Effector memory CD4-positive, alpha-beta T cell (primary cell): ENCODE data around the gene RPS23.
"Not testable (repeated sequence)": the region's sequence is repeated elsewhere in the genome, so short reads cannot be mapped to it uniquely, and the experiment has no call there.

Experiments
- DNase-seq, 3 donors: peaks; one replicate each; pipeline ENCODE4 v3.0.0-alpha.2; 2020
- H3K27ac ChIP-seq: 2 replicates; pipeline ENCODE4 v1.7.0; 2013; ENCODE audit warnings: mild to moderate bottlenecking, low read length, moderate library complexity; ENCODE audit not compliant: insufficient read depth, poor library complexity, severe bottlenecking
- H3K27me3 ChIP-seq: replicated peaks from 2 replicates; pipeline ENCODE4 v1.7.0; 2013; ENCODE audit warnings: mild to moderate bottlenecking, low read length; ENCODE audit not compliant: insufficient read depth, control insufficient read depth, poor library complexity, severe bottlenecking
- H3K36me3 ChIP-seq: 2 replicates; pipeline ENCODE4 v1.7.0; 2013; ENCODE audit warnings: mild to moderate bottlenecking, low read length, moderate library complexity; ENCODE audit not compliant: control insufficient read depth, insufficient read depth
- H3K4me1 ChIP-seq: 2 replicates; pipeline ENCODE4 v1.7.0; 2013; ENCODE audit warnings: low read length, mild to moderate bottlenecking; ENCODE audit not compliant: control insufficient read depth, insufficient read depth, poor library complexity, severe bottlenecking
- H3K4me3 ChIP-seq: 2 replicates; pipeline ENCODE4 v1.7.0; 2013; ENCODE audit warnings: low read length, low read depth, mild to moderate bottlenecking; ENCODE audit not compliant: insufficient read depth, poor library complexity, severe bottlenecking
- H3K9me3 ChIP-seq: 2 replicates; pipeline ENCODE4 v1.7.0; 2013; ENCODE audit warnings: mild to moderate bottlenecking, low read length, moderate library complexity; ENCODE audit not compliant: control insufficient read depth

The RPS23 gene

GRCh38 chr5:82275216-82275664 is 2.9 kb downstream of the RPS23 start:
- H3K9me3 ChIP-seq: no peaks in the 10 kb centered on the region

DNA sequence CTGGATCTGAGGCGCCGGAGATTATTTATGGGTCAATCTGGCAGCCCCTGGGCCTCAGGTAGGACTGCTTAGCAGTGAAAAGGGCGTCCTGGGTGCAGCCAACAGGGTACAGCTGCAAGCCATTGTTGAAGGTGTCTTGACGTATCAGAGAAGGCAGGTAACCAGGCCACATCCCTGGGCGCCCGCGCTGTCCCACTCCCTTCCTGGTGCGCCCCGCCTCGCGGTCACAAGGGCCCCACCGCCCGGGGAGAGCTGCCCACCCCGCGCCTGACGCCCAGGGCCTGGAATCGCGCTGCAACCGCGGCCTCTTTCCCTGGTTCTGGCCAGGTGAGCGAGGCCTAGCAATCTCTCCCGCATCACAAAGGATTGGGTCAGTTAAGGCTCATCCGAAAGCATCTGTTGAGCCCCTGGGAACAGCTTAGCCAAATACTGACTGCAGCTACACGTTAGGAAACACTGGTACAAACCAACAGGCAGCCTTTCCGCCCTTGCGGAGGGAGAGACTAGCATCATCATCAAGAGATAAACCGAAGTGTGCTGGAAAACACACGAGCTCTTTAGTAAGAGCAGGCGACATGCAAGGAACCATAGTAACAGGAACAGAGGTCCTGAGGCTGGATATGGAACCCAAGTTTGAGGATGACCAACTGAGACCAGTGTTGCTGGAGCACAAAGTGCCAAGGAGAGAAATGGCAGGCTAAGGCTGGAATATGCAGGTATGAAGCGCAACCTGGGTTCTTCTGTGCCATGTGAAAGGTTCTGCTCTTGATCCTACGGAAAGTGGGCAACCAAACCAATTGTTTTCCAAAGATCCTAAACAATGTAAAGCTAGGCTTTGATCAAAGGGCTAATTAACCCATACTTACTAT is 3.6 kb downstream of the RPS23 start:
- Histone ChIP-seq H3K4me1 (peaks cover 4% of the 10 kb centered on the region), H3K4me3 (no peak overlapping the region), H3K27ac (no peak overlapping the region), H3K36me3 (peaks cover 26% of the 10 kb centered on the region), H3K27me3 (no peaks in the 10 kb centered on the region), H3K9me3 (no peaks in the 10 kb centered on the region)
- no peak for DNase-seq

More at GRCh38 chr5:82275216-82275664, 2.9 kb downstream of the RPS23 start:
- H3K4me3 ChIP-seq: no peak overlapping the region
- no peaks in the 10 kb centered on the region for H3K27me3 ChIP-seq
- H3K36me3 ChIP-seq: peaks cover 26% of the 10 kb centered on the region
- peaks cover 4% of the 10 kb centered on the region for H3K4me1 ChIP-seq
- no peak for DNase-seq
- no peak overlapping the region for H3K27ac ChIP-seq

DNA sequence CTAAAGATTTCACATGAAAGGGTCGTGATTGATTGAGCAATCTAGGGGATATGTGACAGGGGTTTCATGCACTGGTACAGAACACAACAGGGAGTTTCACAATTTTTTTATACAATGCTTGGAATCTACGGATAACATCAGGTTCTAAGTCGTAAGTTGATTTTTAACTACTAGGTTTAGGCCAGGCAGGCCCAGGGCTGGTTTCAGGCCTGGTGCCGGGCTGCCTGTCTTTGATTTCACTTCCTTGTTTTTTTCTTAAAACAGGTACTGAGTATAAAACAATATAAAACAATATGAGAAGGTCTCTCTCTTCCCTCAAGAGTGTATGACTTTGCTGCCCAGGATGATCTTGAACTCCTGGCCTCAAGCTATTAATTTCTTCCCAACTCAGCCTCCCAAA is 4.7 kb downstream of the RPS23 start:
- H3K27ac ChIP-seq, DNase-seq, H3K9me3 ChIP-seq, H3K4me3 ChIP-seq, H3K4me1 ChIP-seq, H3K27me3 ChIP-seq: not testable (repeated sequence)
- peaks cover 26% of the 10 kb centered on the region for H3K36me3 ChIP-seq

- not testable (repeated sequence) for H3K4me3 ChIP-seq, H3K4me1 ChIP-seq, DNase-seq, H3K9me3 ChIP-seq, H3K27ac ChIP-seq, H3K27me3 ChIP-seq
- H3K36me3 ChIP-seq: peaks cover 26% of the 10 kb centered on the region
Measured at GRCh38 chr5:82272571-82273356, 5.4 kb downstream of the RPS23 start.

DNA sequence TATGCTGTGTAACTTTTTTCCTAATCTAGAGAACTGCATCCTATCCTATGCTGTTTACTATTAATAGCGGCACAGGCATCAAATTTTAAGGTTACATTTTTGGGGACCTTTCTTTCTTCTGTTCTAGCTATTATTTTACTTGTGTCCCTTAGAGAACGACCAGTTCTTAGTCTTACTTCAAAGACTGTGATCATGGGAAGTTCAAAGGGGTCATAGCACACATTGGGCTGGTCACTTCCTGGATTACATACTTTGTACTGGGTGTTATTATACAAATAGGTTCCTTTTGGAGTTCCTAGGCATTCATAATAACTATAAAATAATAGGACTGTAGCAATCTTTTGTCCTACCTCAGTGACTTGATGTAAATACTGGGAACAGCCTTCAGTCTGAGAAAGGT is 8.8 kb downstream of the RPS23 start:
- H3K4me1 ChIP-seq, H3K9me3 ChIP-seq, H3K4me3 ChIP-seq, H3K27me3 ChIP-seq, H3K36me3 ChIP-seq, H3K27ac ChIP-seq, DNase-seq: not testable (repeated sequence)

- not testable (repeated sequence) for H3K4me1 ChIP-seq, H3K4me3 ChIP-seq, H3K27ac ChIP-seq, H3K9me3 ChIP-seq, DNase-seq, H3K36me3 ChIP-seq, H3K27me3 ChIP-seq
Measured at GRCh38 chr5:82267297-82267933, 10.7 kb downstream of the RPS23 start.

- DNase-seq: no peak
- Histone ChIP-seq H3K4me3 (no peak overlapping the region), H3K36me3 (no peaks in the 10 kb centered on the region), H3K9me3 (no peaks in the 10 kb centered on the region), H3K27ac (no peak overlapping the region), H3K4me1 (no peaks in the 10 kb centered on the region), H3K27me3 (no peaks in the 10 kb centered on the region)
Measured at GRCh38 chr5:82265047-82265446, 13.1 kb downstream of the RPS23 start.

- DNase-seq: no peak
- Histone ChIP-seq H3K4me3 (no peak overlapping the region), H3K4me1 (no peaks in the 10 kb centered on the region), H3K9me3 (no peaks in the 10 kb centered on the region), H3K36me3 (no peaks in the 10 kb centered on the region), H3K27me3 (no peaks in the 10 kb centered on the region), H3K27ac (no peak overlapping the region)
Measured at GRCh38 chr5:82259172-82259800, 18.9 kb downstream of the RPS23 start.

- Histone ChIP-seq H3K9me3 (no peaks in the 10 kb centered on the region), H3K27me3 (no peaks in the 10 kb centered on the region), H3K27ac (no peak overlapping the region), H3K4me1 (no peaks in the 10 kb centered on the region), H3K36me3 (peaks cover under 1% of the 10 kb centered on the region), H3K4me3 (no peak overlapping the region)
- no peak for DNase-seq
Measured at GRCh38 chr5:82257729-82258128, 20.4 kb downstream of the RPS23 start.
